HG03066 (cell line): Measurements from ENCODE around the gene ZNF263.
"Not testable (repeated sequence)": the region's sequence is repeated elsewhere in the genome, so short reads cannot be mapped to it uniquely, and the experiment has no call there.

Experiments
- ATAC-seq: cut with Tn5 transposase; IDR thresholded peaks from one replicate; pipeline ENCODE4 v1.9.1; 2021; ENCODE audit warnings: low read depth; ENCODE audit not compliant: unreplicated experiment

The ZNF263 gene

DNA sequence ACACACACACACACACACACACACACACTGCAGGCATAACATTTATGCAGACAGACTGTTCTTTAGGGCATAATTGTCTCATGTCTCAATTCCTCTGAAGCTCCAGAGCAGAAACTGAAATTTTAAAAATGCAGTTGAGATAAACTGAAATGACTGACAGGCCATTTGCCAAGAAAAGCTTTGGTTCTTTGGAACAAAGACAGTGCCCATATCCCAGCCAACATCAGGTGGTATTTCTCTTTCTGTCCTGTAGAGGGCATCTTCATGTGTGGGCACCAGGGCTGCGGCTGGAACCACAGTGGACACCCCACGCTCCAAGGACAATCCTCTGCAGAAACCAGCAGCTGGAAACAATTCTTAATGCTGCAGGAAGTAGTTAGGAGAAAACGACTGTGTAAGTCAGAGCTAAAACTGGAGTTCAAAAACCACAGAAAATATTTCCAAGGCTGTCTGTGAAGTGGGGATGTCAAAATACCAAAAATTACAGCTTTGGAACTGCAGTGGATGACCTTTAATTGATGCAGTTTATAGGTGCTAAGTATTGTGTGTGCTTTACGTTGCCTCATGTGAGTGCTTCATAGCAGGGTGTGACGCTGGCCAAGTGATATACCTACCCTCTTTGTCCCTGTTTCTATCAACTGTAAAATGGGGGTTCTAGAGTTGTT lies 16.3 kb upstream of the ZNF263 start:
- no peak for ATAC-seq

DNA sequence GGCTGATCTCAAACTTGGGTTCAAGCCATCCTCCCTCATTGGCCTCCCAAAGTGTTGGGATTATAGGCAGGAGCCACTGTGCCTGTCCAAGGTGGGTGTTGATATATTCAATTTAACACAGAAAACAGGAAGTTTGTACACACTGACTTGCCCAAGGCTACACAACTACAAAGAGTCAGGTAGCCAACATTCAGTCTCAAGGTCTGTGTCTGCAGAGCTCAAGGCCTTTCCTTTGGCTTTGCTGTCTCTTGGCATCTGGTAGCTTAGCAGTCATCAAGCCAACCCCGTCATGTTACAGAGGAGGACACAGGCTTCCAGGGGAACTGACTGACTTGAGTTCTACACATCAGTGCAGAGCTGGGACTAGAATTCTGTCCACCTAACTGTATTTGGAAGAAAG lies 15.0 kb upstream of the ZNF263 start:
- no peak for ATAC-seq

DNA sequence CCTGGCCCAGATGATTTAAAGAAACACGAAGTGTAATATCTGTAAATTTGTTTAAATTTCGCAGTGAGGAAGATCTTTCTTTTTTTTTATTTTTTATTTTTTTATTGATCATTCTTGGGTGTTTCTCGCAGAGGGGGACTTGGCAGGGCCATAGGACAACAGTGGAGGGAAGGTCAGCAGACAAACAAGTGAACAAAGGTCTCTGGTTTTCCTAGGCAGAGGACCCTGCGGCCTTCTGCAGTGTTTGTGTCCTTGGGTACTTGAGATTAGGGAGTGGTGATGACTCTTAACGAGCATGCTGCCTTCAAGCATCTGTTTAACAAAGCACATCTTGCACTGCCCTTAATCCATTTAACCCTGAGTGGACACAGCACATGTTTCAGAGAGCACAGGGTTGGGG lies 12.6 kb upstream of the ZNF263 start:
- not testable (repeated sequence) for ATAC-seq

DNA sequence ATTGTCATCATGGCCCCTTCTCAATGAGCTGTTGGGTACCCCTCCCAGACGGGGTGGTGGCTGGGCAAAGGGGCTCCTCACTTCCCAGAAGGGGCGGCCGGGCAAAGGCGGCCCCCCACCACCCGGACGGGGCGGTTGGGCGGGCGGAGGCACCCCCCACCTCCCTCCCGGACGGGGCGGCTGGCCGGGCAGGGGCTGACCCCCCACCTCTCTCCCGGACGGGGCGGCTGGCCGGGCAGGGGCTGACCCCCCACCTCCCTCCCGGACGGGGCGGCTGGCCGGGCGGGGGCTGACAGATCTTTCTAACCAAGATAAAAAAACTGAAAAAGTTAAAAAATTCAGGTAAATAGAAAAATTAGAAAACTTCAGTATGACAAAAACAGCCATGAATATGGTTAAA lies 12.0 kb upstream of the ZNF263 start:
- ATAC-seq: not testable (repeated sequence)

DNA sequence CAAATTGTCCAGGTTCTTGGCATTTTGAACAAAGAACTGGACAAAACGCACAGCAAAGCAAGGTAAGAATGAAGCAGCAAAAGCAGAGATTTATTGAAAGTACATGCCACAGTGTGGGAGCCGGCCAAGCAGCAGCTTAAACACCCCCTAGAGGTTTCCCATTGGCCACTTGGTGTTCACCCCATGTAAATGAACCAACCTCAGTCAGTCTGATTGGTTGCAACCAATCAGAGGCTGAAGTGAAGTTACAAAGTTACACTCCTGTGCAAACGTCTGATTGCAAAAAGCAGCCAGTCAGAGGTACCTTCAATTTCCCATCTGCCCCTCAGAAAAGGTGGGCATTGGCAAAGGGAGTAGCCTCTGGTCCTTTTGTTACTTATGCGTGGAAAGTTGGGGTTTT lies 8.8 kb upstream of the ZNF263 start:
- ATAC-seq: no peak

DNA sequence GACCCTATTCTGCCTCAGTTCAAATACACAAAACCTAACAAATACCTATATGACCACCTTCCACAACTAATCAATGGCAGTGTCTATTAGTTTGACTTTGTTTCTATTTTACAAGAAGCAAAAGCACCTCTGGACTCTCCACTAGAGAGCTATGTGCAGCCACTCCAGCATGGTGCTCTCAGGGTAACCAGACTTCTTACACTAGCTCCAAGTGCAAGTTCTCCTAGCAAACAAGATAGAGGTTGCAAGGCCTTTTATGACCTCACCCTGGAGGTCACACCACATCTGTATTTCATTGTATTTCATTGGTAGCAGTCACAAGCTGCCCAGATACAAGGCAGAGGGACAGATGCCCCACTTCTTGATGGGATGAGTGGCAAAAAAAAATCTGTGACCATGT lies 8.3 kb upstream of the ZNF263 start:
- no peak for ATAC-seq

DNA sequence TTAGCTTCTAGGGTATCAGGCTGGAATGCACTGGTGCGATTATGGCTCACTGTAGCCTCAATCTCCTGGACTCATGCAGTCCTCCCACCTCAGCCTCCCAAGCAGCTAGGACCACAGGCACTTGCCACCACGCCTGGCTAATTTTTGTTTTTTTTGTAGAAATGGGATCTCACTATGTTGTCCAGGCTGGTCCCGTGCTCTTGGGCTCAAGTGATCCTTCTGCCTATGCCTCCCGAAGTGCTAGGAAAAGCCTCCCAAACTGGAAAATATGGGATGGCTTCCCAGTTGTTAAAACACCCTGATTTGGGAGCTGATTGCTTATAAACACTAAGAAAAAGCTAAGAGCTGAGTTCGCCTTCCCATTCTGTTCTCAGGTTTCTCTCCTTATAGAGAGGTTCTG lies 6.6 kb upstream of the ZNF263 start:
- ATAC-seq: no peak

DNA sequence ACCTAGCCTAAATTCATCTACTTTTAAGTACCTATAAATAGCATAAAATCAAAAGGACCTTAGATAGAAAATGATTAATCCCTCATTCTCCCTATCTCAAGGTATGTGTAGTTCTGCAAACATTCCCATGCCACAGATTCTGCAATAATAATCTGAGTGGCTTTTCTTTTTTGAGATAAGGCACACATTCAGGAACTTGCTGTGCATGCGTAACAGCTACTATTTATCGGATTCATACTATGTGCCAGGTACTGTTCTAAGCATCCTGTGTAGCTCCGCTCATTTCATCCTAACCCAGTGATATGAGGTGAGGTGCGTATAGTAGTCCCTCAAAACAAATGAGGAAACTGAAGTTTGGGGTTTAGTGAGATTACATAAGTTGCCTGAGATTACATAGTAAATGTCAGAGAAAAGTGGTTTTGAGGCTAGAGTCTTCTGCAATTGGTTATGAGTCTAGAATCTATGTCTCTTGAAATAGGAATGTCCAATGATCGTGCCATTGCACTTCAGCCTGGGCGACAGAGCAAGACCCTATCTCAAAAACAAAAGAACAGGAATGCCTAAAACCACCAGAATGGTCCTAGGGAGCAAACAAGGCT lies 2.0 kb upstream of the ZNF263 start:
- ATAC-seq: no peak

DNA sequence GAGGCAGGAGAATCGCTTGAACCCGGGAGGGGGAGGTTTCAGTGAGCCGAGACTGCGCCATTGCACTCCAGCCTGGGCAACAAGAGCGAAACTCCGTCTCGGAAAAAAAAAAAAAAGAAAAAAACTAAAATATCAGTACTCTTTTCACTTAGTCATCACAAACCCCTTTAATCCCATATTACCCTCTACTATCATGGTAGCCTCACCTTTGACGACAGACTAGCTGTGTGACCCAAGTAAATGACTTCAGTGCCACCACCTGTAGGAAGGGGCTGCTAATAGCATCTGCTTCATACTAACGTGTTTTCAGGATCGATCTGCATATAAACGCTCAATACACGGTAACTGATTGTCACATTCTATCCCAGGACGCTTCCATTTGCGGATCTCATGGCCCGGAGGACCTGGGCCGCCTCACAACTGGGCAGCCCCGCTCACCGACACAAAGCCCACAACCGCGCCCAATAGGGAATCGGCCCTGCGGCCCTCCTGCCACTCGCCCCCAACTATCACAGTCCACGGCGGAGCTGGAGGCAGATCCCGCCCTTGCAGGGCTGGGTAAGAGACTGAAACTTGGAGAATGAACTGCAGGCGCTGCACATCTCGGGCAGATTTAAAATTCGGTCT lies 1.1 kb upstream of the ZNF263 start:
- peak; percentile 22 for ATAC-seq

DNA sequence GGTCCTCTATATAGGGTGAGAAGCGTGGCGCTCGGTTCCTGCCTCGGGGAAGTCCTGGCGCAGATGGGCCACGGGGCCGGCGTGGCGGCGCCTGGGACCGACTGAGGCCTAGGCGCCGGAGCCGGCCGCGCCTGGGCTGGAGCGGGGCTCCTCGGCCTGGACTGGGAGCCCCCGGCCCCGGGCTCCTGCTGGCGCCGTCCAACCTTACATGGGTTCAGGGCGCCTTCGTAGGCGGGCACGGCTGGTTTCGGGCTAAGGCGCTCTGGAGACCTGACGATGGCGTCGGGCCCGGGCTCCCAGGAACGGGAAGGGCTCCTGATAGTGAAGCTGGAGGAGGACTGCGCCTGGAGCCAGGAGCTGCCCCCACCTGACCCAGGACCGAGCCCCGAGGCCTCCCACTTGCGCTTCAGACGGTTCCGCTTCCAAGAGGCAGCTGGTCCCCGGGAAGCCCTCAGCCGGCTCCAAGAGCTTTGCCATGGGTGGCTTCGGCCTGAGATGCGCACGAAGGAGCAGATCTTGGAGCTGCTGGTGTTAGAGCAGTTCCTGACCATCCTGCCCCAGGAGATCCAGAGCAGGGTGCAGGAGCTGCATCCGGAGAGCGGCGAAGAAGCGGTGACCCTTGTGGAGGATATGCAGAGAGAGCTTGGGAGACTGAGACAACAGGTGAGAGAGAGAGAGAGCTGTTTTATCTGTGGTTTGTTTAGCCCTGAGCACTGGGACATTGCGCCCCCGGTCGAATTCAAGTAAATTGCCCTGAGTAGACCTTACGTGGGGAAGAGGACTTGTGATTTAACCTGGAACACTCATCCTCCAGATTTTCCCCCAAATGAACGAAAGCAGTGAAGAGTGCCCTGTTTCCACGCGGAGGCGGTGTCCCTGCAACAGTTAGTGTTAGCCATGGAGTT lies 504 bp downstream of the ZNF263 start:
- no peak for ATAC-seq

DNA sequence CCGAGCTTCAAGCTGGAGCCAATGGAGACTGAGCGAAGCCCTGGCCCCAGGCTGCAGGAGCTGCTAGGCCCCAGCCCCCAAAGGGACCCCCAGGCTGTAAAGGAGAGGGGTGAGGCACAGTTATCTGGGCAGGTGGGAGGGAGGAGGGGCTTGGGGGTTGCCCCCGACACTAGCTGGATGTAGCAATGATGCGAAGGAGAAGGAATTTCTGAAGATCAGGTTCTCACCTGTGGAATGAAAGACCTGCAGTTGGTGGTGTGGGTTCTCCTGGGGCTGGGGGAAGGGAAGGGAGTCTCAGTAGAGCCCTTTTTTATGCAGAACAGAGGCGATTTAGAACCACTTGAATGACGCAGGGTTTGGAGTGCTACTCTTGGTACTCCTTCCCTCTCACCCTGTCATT lies 1.8 kb downstream of the ZNF263 start:
- no peak for ATAC-seq

DNA sequence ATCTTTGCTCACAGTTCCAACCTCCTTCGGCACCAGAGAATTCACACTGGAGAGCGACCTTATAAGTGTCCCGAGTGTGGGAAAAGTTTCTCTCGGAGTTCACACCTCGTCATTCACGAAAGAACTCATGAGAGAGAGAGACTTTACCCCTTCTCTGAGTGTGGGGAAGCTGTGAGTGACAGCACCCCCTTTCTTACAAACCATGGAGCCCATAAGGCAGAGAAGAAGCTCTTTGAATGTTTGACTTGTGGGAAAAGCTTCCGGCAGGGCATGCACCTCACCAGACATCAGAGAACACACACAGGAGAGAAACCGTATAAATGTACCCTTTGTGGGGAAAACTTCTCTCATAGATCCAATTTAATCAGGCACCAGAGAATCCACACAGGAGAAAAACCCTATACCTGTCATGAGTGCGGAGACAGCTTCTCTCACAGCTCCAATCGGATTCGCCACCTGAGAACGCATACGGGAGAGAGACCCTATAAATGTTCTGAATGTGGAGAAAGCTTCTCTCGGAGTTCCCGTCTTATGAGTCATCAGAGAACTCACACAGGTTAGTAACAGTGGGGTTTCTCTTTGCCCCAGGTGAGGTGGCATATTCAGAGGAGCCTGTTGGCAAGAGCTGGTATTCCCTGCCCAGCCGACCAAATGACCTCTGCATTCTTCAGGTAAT lies 6.8 kb downstream of the ZNF263 start:
- ATAC-seq: no peak

DNA sequence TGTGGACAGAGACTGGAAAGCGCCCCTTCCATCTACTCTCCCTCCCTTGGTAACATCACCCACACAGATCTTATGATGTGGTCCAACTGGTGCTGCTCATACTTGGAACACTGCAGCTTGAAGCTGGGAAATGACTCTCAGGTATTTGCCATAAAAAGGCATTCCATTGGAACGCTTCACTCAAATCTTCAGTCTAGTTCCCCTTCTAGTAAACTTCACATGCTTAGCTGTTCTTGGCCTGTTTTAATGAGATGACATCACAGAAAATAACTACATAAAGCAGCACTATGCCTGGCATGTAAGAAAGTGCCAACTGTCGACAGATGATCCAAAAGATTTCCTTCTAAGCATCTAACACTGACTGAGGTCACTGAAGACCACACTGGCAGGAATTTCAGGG lies 9.3 kb downstream of the ZNF263 start:
- no peak for ATAC-seq

DNA sequence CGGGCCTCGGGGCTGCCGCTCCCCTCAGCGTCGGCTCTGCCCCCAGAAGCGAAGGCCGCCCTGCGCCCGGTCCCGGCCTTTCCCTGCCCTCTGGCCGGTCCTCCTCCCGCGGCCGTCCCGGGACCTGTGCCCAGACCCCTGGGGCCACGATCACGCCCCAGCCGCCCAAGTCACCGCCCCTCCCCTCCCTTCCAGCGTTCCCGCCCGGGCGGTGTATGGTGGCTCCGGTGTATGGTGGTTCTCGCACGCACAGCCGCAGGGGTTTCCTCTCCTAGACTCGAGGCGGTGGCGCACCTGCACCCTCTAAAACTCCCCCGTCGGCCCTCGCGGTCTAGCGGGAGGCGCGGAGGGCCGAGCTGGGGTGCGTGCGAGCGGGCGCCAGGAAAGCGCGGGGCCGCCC lies 11.9 kb downstream of the ZNF263 start:
- no peak for ATAC-seq

DNA sequence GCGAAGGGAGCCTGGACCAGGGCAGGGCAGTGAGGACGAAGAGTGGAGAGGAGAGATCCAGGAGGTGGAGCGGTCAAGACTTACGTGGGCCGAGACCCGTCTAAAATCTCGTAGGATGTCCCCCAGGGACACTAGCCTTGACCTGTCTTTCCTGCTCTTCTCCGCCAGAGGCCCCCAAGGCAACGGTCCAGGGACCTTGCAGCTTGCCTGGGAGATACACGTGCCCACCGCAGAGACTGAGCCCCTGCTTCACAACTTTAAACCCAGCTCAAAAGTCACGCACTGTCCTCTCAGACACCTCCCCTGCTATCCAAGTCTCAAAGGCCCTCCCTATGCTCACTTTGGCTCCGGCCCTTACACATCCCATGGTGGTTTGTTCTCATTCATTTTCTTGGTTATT lies 12.5 kb downstream of the ZNF263 start:
- ATAC-seq: no peak

DNA sequence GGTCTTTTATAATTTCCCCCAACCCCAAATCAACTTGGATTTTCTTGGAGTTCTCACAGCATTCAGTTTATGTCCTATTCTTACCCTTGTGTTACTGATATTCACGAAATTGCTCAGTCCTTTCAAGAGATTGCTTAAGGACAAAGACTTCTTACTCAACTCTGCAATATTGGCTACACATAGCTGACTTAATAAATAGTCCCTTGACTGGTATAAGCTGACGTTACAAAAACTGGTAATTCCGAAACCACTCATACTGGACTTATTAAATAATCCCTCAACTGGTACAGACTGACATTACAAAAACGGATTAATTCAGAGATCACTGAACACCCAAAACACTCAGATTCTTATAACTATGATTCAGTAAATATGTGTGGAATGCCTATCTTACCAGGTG lies 21.1 kb downstream of the ZNF263 start:
- ATAC-seq: no peak

DNA sequence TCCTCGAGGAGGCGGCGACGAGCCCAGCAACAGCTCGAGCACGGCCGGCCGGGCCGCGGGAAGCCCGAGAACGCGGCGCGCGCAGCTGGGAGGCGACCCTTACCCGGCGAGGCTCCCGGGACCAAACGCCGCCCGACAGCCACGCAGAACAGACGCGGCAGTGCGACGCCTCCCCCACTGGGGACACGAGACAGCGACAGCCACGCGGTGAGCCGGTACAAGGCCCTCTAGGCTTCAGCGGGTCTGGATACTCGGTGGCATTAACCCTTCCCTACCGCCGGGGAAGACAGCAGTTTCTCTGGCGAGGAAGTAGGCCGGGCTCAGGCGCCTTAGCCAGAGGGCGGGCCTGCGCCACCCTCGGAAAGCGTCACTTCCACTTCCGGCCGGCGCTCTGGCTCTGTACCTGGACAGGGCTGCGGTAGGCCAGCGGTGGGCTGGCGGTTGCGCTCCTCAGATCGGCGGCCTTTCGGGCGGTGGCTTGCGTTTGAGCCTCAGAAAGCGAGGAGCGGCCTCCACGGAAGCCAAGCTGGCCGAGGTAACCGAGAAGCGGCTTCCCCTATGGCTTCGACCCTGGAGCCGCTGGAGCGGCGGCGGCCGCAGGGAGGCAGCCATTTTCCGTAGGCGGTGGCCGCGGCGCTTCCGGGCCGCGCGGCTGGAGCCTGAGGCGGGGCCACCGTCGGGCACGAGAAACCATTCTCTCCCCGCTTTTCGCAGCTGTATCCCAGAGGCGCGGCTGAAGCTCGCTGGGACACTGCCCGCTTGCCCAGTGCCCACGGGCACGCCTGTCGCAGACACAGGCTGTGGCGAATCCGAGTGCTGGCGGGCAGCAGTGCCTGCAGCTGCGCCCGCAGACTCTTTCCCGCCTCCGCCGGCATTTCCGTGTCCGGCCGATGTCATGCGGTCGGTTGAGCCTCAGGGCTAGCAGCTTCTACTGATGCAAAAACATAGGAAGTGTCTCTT lies 22.1 kb downstream of the ZNF263 start, which contains the start of the genes TIGD7 and ZNF75A:
TIGD7 (minus strand) TSS at position 322 of the 960 bp plus-strand sequence. CDS start 4,816 bp downstream, outside the sequence.
ZNF75A (plus strand) TSS at position 389 of the 960 bp plus-strand sequence. CDS start 2,932 bp downstream, outside the sequence.
- peak; percentile 92 for ATAC-seq

DNA sequence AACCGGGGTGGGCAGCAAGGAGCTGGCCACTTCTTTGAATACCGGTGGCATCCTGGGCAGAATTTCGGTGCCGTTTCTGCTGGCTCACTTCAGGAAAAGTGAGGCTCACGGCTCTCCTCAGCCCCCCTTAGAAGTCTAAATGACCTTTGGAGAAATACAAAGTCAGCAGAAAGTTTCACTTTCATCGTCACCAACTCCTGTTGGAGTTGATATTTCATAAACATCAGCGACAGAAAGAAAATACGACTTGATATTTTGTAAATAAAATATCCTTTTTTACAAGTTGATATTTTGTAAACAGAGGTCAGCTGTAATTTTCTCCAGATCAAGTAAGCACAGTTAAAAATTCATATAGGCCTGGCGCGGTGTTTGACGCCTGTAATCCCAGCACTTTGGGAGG lies 22.8 kb downstream of the ZNF263 start:
- ATAC-seq: no peak

DNA sequence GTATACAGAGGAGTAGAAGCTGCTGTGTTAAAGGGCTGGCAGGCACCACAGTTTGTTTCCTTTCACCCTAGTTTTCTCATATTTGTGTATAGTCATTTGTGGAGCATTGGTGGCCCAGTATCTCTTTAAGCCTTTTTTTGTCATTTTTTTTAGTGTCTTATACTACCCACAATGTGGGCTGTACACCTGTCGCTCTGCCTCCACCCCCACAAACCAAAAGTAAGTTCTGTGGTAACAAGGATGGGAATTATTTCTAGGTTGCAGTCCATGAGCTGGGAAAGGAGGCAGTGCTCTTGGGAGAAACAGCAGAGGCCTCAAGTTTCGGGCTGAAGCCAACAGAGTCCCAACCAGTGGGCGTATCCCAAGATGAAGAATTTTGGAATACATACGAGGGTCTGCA lies 28.2 kb downstream of the ZNF263 start:
- ATAC-seq: no peak
